Tibial nerve (tissue), 3 donors: ENCODE results near the gene CUX1.

Experiments
- POLR2A ChIP-seq, 2 donors: fragments of 450-650 bp; IDR thresholded peaks; one replicate each; pipeline ENCODE4 v1.6.1; 2017; ENCODE audit warnings: antibody characterized with exemption in 2 of 2, mild to moderate bottlenecking in 2 of 2, moderate library complexity in 2 of 2
- TF ChIP-seq, protein P1 (sequence below), 5 experiments: fragments of 200-600 bp in 3 of 5; fragments of 450-650 bp in 2 of 5; sonication (generic) in 3 of 5; IDR thresholded peaks; one replicate each; pipeline ENCODE4 v1.5.1; 2016 to 2019; ENCODE audit warnings: antibody characterized with exemption in 5 of 5, mild to moderate bottlenecking in 3 of 5, moderate library complexity in 2 of 5

- TF ChIP-seq, protein P1, sequence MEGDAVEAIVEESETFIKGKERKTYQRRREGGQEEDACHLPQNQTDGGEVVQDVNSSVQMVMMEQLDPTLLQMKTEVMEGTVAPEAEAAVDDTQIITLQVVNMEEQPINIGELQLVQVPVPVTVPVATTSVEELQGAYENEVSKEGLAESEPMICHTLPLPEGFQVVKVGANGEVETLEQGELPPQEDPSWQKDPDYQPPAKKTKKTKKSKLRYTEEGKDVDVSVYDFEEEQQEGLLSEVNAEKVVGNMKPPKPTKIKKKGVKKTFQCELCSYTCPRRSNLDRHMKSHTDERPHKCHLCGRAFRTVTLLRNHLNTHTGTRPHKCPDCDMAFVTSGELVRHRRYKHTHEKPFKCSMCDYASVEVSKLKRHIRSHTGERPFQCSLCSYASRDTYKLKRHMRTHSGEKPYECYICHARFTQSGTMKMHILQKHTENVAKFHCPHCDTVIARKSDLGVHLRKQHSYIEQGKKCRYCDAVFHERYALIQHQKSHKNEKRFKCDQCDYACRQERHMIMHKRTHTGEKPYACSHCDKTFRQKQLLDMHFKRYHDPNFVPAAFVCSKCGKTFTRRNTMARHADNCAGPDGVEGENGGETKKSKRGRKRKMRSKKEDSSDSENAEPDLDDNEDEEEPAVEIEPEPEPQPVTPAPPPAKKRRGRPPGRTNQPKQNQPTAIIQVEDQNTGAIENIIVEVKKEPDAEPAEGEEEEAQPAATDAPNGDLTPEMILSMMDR (IDR thresholded peaks at IDR 0.05) = no peak
- no peak for TF ChIP-seq POLR2A (IDR thresholded peaks at IDR 0.05)
These were observed 238.0 kb downstream of the CUX1 start for GRCh38 chr7:102055181-102055976.
